ENCODE data around the gene ANAPC10.
"Not testable (repeated sequence)": the region's sequence is repeated elsewhere in the genome, so short reads cannot be mapped to it uniquely, and the experiment has no call there.

The ANAPC10 gene

DNA sequence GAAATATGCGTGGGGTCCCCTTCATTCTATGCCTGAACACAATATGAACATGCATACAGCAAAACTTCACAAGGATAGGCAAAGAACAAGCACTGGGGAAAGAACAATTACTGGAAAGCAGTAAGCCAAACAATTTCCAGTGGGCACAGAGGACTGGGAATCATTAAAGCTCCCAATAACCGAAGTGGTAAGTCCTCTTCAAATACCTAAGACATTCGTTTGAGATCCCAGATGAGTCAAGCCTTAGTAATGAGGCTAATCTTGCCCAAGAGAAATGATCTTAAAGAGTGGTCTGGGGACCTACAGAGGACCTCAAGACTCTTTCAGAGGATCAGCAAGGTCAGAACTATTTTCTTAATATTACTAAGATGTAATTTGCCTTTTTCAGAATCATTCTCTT lies 28.6 kb downstream of the ANAPC10 start:
- no peak for DNase-seq

DNA sequence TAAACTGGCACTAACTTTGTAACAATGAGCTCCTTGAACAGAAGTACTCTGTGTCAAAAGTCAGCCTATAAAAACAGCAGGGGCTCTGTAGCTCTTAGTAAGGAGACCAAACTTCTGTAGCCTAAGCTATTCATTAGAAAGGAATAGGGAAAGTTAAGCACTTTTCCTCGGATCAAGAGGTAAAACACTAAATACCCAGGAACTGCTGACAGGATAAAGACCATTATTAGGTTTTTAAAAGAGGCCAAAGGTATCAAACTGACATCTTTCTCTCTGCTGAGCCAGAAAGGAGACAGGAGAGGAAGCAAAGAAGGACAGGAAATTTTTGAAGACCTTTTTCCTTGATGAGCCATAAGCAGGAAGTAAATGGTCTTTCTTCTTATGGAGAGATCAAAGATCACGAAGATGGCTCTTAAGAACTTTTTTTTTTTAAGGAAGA lies 31.9 kb downstream of the ANAPC10 start:
- no peak for DNase-seq

- peak; percentile 44 to 77 (median 72) for DNase-seq
Measured at GRCh38 chr4:145061318-145061920, 36.6 kb downstream of the ANAPC10 start.

DNA sequence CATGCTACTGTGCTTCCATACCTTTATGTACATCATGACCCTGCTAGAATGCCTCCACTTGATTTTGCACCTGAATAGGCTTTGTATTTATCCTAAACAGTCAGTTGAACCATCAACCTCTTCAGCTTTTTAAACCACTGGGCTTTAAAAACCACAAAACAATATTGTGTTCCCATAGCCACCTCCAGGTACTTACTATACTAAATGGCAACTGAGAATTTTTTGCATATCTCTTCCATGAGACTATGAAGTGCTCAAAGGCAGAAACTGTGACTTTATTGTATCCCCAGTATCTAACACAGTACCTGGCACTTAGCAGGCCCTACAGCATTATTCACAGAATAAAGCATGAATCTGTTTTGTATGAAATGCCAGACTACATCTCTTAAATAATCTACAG lies 39.7 kb downstream of the ANAPC10 start:
- no peak for DNase-seq

- peak in 1 of 3 donors; percentile 5 for DNase-seq
Measured at GRCh38 chr4:145056325-145057130, 41.5 kb downstream of the ANAPC10 start.

DNA sequence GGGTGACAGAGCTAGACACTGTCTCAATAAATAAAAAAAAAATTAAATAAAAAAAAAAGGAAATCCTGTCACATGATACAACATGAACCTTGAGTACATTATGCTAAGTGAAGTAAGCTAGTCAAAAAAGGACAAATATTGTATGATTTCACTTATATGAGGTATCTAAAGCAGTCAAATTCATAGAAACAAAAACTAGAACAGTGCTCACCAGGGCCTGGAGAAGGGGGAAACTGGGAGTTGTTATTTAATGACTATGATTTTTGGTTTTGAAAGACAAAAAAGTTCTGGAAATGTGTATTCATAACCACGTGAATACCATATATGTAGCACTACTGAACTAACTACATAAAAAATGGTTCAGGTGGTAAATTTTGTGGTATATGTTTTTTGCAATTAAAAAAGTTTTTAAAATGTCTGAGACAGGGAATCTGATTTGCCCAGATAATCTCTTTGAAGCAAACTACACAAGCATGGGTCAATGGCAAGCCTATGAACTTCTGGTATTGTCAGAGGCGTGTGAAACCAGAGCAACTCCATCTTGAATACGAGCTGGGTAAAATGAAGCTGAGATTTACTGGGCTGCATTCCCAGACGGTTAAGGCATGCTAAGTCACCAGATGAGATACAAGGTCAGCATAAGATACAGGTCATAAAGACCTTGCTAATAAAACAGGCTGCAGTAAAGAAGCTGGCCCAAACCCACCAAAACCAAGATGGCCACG lies 42.3 kb downstream of the ANAPC10 start:
- DNase-seq = no peak

- DNase-seq = no peak
Measured at GRCh38 chr4:145049241-145049640, 48.8 kb downstream of the ANAPC10 start.

DNA sequence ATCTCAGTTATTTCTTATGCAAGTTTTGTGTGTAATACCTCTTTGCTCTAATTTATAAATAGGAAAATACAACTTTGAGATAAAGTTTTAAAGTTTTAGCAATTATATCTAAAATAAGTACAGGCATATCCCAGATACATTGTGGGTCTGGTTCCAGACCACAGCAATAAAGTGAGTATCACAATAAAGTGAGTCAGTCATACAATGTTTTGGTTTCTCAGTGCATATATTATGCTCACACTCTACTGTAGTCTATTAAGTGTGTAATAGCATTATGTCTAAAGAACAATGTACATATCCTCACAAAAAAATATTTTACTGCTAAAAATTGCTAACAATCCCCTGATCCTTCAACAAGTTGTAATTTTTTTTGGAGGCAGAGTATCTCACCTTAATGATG lies 49.2 kb downstream of the ANAPC10 start:
- no peak for DNase-seq

DNA sequence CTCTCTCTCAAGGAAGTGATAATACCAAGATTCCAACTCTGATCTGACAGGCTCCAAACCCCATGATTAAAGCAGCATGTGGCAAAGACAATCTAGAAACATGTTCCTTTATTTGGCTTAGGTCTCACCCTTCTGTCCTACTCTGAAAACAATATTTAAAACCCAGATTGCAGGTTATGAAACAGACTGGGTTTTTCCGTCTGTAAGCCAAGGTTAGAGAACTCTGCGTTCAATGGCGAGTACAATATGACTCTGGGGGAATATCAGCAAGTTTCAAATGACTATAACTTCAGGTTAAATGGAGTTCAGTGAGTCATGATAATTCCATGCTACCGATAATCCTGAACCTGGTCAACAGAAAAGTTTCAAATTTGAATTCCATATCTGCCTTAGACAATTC lies 50.8 kb downstream of the ANAPC10 start:
- DNase-seq = no peak

DNA sequence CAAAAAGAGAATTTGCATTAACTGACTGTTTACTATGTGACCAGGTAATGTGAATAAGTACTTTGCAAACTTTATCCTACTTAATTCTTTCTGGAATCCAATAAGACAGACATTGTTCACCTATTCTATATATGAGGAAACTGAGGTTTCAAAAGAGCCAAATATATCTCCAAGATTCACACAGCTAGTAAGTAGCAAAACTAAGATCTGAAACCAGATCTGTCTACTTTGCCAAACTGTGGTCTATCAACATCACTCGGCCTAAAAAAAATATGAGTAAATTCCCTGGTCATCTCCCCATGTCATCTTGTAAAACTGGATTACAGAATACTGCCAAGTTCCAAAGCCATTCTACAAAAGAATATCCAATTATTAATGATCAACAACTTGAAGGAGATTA lies 52.8 kb downstream of the ANAPC10 start:
- DNase-seq = no peak

GRCh38 chr4:145044341-145044740 lies 53.7 kb downstream of the ANAPC10 start:
- DNase-seq = no peak

- no peak for DNase-seq
Measured at GRCh38 chr4:145043306-145043705, 54.7 kb downstream of the ANAPC10 start.

- no peak for DNase-seq
Measured at GRCh38 chr4:145042601-145043285, 55.3 kb downstream of the ANAPC10 start.

DNA sequence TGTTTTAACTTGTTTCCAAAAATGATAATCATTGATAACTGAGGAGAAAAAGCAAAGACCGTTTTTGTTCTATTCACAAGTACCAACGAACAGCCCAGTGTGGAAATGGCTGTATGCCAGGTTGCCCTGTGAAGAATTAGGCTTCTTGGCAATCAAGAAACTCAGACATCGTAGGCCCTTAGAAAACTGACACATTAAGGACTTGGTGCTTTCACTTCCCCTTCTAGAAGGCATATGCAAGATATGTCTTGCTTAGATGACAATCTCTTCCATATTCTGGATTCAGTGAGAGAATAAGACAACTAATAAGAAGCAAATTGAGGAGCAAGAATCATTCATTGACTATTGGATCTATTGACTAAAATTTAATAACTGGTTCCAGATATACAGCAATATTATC lies 56.6 kb downstream of the ANAPC10 start:
- DNase-seq = peak; percentile 42 to 69 (median 68)

- peak in 1 of 3 donors; percentile 6 for DNase-seq
Measured at GRCh38 chr4:145035494-145036136, 62.4 kb downstream of the ANAPC10 start.

GRCh38 chr4:145034727-145035211 lies 63.2 kb downstream of the ANAPC10 start:
- peak in 1 of 3 donors; percentile 4 for DNase-seq

GRCh38 chr4:145019346-145019745 lies 78.7 kb downstream of the ANAPC10 start:
- no peak for DNase-seq

DNA sequence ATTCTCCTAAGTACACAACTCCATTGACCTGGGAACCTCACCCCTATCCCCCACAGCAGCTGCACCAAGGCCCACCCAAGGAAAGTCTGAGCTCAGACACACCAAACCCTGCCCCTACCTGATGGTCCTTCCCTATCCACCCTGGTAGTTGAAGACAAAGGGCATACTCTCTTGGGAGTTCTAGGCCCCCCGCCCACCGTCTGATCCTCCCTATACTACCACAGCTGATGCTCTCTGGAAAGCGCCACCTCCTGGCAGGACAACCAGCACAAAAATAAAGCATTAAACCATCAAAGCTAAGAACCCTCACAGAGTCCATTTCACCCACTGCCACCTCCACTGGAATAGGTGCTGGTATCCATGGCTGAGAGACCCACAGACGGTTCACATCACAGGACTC lies 83.6 kb downstream of the ANAPC10 start:
- no peak for DNase-seq

GRCh38 chr4:145012841-145013240 lies 85.2 kb downstream of the ANAPC10 start:
- DNase-seq = peak; percentile 68 to 85 (median 77)

DNA sequence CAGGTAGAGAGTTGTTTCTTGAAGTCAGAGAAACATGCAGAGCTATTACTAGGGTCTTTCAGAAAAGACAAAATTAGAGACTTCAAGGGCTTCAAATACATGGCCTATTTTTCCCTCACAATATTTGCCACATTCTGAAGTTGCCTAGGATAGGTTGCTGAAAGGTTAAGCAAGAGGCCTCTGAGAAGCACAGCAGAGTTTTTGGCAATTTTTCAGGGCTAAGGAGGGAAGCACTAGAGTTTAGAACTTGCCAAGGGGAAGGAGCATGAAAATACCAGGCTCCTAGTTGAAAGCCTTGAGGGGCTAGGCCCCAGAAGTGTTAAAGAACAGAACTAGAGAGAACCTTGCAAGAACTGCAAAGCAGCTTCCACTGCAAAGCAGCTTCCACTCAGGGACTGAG lies 86.4 kb downstream of the ANAPC10 start:
- DNase-seq = no peak

GRCh38 chr4:145010315-145010714 lies 87.7 kb downstream of the ANAPC10 start:
- DNase-seq = not testable (repeated sequence)

DNA sequence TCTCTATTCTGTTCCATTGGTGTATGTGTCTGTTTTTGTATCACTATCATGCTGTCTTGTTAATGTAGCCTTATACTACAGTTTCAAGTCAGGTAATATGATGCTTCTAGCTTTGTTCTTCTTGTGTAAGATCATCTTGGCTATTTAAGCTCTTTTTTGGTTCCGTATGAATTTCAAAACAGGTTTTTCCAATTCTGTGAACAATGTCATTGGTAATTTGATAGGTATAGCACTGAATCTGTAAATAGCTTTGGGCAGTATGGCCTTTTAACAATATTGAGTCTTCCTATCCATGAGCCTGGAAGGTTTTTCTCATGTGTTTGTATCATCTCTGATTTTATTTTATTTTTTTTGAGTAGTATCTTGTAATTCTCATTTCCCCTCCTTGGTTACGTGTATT lies 94.3 kb downstream of the ANAPC10 start:
- DNase-seq = no peak

Data from suppressor macrophage treated with lipopolysaccharide for 1 hour (primary cell).